A673 (cell line): Measurements from ENCODE around the gene CEP41. TPM values are rescaled to one million over a fixed set of nuclear protein-coding genes. Genes with fewer than 3 reads are reported as not detected.

ENCODE experiments used
- BruUV-seq: library from RNA; stranded (reverse); fragments of 400-500 nt; replicated peaks from 2 replicates; lab custom pipeline; 2021; lab: Mats Ljungman, UMichigan
- CTCF ChIA-PET: fragments of 300-600 bp; sonication (Branson Sonifier 250); formaldehyde crosslinking; loops from one replicate; lab custom pipeline; 2022; ENCODE audit warnings: antibody characterized with exemption; lab: Charles Lee
- POLR2A ChIA-PET: fragments of 300-600 bp; sonication (Branson Sonifier 250); formaldehyde crosslinking; loops from one replicate; lab custom pipeline; 2022; ENCODE audit warnings: antibody characterized with exemption; ENCODE audit not compliant: low non-redundant PET; lab: Charles Lee
- DNase-seq: peaks from one replicate; pipeline ENCODE4 v3.0.0-alpha.2; 2015; ENCODE audit warnings: low spot score
- H3K27ac ChIP-seq: fragments of 200-600 bp; sonication (generic); 2 replicates; pipeline ENCODE4 v1.5.1; 2016; ENCODE audit warnings: mixed run types, low read depth, mild to moderate bottlenecking, mixed read lengths, antibody characterized with exemption, low read length; ENCODE audit not compliant: poor library complexity, severe bottlenecking
- H3K27me3 ChIP-seq: fragments of 200-600 bp; sonication (generic); replicated peaks from 2 replicates; pipeline ENCODE4 v1.6.1; 2017; ENCODE audit warnings: mixed run types, low read depth, mild to moderate bottlenecking, mixed read lengths, antibody characterized with exemption, low read length; ENCODE audit not compliant: insufficient read depth, poor library complexity
- H3K36me3 ChIP-seq: fragments of 200-600 bp; sonication (generic); 2 replicates; pipeline ENCODE4 v1.6.1; 2016; ENCODE audit warnings: mixed run types, mild to moderate bottlenecking, mixed read lengths, antibody characterized with exemption, low read length; ENCODE audit not compliant: insufficient read depth, poor library complexity, severe bottlenecking
- H3K4me1 ChIP-seq: fragments of 200-600 bp; sonication (generic); 2 replicates; pipeline ENCODE4 v1.6.1; 2017; ENCODE audit warnings: mixed run types, mild to moderate bottlenecking, mixed read lengths, antibody characterized with exemption, low read length; ENCODE audit not compliant: insufficient read depth, poor library complexity, severe bottlenecking
- H3K4me3 ChIP-seq: fragments of 200-600 bp; sonication (generic); 2 replicates; pipeline ENCODE4 v1.5.1; 2016; ENCODE audit warnings: low read depth, mixed run types, mild to moderate bottlenecking, mixed read lengths, low read length; ENCODE audit not compliant: poor library complexity, severe bottlenecking
- H3K9me3 ChIP-seq: fragments of 200-600 bp; sonication (generic); 2 replicates; pipeline ENCODE4 v1.6.1; 2016; ENCODE audit warnings: mixed run types, low read depth, mild to moderate bottlenecking, mixed read lengths, antibody characterized with exemption, low read length; ENCODE audit not compliant: poor library complexity, severe bottlenecking
- CTCF ChIP-seq: fragments of 300-800, 200-600 bp; sonication (generic); conservative IDR thresholded peaks from 2 replicates; pipeline ENCODE4 v1.5.1; 2017; ENCODE audit warnings: low read depth, mild to moderate bottlenecking, antibody characterized with exemption, low read length, moderate library complexity, mixed read lengths
- EZH2 ChIP-seq: fragments of 200-600 bp; sonication (generic); IDR thresholded peaks from 2 replicates; pipeline ENCODE4 v1.6.1; 2017; ENCODE audit warnings: borderline replicate concordance, low read depth, mild to moderate bottlenecking, mixed read lengths, antibody characterized with exemption, low read length; ENCODE audit not compliant: poor library complexity, severe bottlenecking
- intact Hi-C: fragments of 100-400 bp; cut with micrococcal nuclease; formaldehyde crosslinking; loops from one replicate; pipeline ENCODE4 v1.10.0; 2022; ENCODE audit not compliant: unreplicated experiment
- total RNA-seq: library from RNA; stranded (reverse); gene quantifications from 2 replicates; pipeline ENCODE4 v1.2.3, GENCODE V29; 2021

The CEP41 gene
- total RNA-seq, 1 experiment from 2014 or later = 25.7 TPM

GRCh38 chr7:130385600-130386066 lies 55.2 kb downstream of the CEP41 start:
- DNase-seq = no peak
- TF ChIP-seq EZH2 (no peak), CTCF (no peak)
- ChIA-PET POLR2A (no interaction called here), CTCF (no interaction called here)
- H3K4me3 ChIP-seq = no peak overlapping the region
- no peaks in the 10 kb centered on the region for H3K27me3 ChIP-seq
- BruUV-seq = no TSS peak
- no peaks in the 10 kb centered on the region for H3K4me1 ChIP-seq
- intact Hi-C loops = no loop called here
- no peaks in the 10 kb centered on the region for H3K36me3 ChIP-seq
- no peaks in the 10 kb centered on the region for H3K9me3 ChIP-seq
- no peak overlapping the region for H3K27ac ChIP-seq

- no TSS peak for BruUV-seq
- Histone ChIP-seq H3K27ac (no peak overlapping the region), H3K27me3 (no peaks in the 10 kb centered on the region), H3K36me3 (no peaks in the 10 kb centered on the region), H3K4me3 (no peak overlapping the region), H3K4me1 (no peaks in the 10 kb centered on the region), H3K9me3 (no peaks in the 10 kb centered on the region)
- ChIA-PET CTCF (no interaction called here), POLR2A (no interaction called here)
- no peak for TF ChIP-seq EZH2
- no peak for TF ChIP-seq CTCF
- intact Hi-C loops = no loop called here
- no peak for DNase-seq
These were observed 55.8 kb downstream of the CEP41 start for GRCh38 chr7:130384841-130385599.

- no peak for DNase-seq
- no TSS peak for BruUV-seq
- intact Hi-C loops = no loop called here
- Histone ChIP-seq H3K27ac (no peak overlapping the region), H3K4me1 (no peaks in the 10 kb centered on the region), H3K27me3 (no peaks in the 10 kb centered on the region), H3K9me3 (no peaks in the 10 kb centered on the region), H3K4me3 (no peak overlapping the region), H3K36me3 (no peaks in the 10 kb centered on the region)
- ChIA-PET CTCF (no interaction called here), POLR2A (no interaction called here)
- no peak for TF ChIP-seq CTCF
- no peak for TF ChIP-seq EZH2
These were observed 56.4 kb downstream of the CEP41 start for GRCh38 chr7:130384371-130384801.
